ENCODE measurements around the gene SMAGP.
A peak's percentile ranks its signal among the peaks of the same experiment; 100 is the strongest.
"Not testable (repeated sequence)": the region's sequence is repeated elsewhere in the genome, so short reads cannot be mapped to it uniquely, and the experiment has no call there.

Gene SMAGP

DNA sequence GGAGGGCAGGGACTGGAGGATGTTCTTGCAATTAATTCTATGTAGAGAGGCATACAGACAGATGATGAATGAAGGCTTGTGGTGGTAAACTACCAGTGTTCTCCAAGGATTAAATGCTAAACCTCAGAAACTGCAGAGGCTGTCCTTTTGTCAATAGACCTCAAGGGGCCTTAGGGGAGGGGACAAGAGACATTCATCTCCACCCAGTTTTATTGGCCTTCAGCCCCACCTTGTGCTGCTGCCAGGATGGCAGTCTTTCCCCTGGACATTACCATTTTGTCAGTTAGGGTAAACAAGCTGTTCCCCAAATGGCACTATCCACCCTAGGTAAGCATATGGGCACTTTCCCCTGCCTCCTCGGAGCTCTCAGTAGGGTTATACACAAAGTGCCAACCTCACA is 4.9 kb upstream of the SMAGP start:
- CTCF ChIA-PET = interaction anchor here (0.7 to 1.7 kb wide), 4 partner anchors 11 to 57 kb away, joined by 3 to 4 read pairs (median 4); partner anchors contain the start of gene POU6F1
- DNase-seq (ENCODE audit: extremely low spot score) = no peak

DNA sequence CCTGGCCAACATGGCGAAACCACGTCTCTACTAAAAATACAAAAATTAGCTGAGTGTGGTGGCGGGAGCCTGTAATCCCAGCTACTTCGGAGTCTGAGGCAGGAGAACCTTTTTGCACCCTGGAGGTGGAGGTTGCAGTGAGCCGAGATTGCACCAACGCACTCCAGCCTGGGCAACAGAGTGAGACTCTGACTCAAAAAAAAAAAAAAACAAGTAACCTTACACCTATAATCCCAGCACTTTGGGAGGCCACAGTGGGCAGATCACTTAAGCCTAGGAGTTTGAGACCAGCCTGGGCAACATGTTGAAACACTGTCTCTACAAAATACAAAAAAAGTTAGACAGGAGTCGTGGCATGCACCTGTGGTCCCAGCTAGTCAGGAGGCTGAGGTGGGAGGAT is 2.6 kb upstream of the SMAGP start:
- DNase-seq (ENCODE audit: extremely low spot score); POLR2A ChIA-PET: not testable (repeated sequence)
- CTCF ChIA-PET = interaction anchor here (1.3 kb wide), 1 partner anchor 69 kb away, joined by 4 read pairs; no protein-coding TSS in a partner anchor

More for the DNA sequence above, 4.9 kb upstream of the SMAGP start:
- POLR2A ChIA-PET = no interaction called here
- TF ChIP-seq, protein P1, sequence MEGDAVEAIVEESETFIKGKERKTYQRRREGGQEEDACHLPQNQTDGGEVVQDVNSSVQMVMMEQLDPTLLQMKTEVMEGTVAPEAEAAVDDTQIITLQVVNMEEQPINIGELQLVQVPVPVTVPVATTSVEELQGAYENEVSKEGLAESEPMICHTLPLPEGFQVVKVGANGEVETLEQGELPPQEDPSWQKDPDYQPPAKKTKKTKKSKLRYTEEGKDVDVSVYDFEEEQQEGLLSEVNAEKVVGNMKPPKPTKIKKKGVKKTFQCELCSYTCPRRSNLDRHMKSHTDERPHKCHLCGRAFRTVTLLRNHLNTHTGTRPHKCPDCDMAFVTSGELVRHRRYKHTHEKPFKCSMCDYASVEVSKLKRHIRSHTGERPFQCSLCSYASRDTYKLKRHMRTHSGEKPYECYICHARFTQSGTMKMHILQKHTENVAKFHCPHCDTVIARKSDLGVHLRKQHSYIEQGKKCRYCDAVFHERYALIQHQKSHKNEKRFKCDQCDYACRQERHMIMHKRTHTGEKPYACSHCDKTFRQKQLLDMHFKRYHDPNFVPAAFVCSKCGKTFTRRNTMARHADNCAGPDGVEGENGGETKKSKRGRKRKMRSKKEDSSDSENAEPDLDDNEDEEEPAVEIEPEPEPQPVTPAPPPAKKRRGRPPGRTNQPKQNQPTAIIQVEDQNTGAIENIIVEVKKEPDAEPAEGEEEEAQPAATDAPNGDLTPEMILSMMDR (IDR thresholded peaks at IDR 0.05; ENCODE audit: control extremely low read depth, extremely low read depth, low read depth, missing control alignments) = no peak

DNA sequence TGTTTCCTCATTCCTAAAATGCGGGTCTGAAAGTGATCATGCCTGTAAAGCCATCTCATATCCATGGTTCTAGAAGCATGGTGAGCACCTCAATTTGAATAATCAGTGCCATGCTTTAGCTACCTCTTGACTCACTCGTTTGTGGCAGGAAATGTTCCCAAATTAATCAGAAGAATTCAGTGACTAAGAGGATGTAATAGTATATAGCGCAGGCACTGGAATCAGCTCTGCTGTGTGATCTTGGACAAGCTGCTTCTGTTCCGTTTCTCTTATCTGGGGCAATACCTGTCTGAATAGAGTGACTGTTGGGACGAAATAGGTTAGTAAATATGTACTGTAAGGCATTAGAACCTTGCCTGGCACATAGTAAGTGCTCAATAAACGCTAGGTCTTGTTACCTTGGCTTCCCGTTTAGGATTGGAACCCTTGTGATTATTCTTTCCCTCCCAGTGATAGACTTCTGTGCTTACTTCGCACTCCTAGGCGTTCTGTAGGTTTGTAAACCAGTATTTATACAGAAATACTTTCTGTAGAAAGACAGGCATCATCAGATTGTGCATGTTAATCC is 820 bp upstream of the SMAGP start:
- POLR2A ChIA-PET = no interaction called here
- no peak for DNase-seq (ENCODE audit: extremely low spot score)
- TF ChIP-seq, protein P1 (IDR thresholded peaks at IDR 0.05; ENCODE audit: control extremely low read depth, extremely low read depth, low read depth, missing control alignments) = no peak
- CTCF ChIA-PET = interaction anchor here (0.8 to 2.7 kb wide), 7 partner anchors 9 to 80 kb away, joined by 3 to 56 read pairs (median 4); partner anchors contain the start of gene POU6F1

DNA sequence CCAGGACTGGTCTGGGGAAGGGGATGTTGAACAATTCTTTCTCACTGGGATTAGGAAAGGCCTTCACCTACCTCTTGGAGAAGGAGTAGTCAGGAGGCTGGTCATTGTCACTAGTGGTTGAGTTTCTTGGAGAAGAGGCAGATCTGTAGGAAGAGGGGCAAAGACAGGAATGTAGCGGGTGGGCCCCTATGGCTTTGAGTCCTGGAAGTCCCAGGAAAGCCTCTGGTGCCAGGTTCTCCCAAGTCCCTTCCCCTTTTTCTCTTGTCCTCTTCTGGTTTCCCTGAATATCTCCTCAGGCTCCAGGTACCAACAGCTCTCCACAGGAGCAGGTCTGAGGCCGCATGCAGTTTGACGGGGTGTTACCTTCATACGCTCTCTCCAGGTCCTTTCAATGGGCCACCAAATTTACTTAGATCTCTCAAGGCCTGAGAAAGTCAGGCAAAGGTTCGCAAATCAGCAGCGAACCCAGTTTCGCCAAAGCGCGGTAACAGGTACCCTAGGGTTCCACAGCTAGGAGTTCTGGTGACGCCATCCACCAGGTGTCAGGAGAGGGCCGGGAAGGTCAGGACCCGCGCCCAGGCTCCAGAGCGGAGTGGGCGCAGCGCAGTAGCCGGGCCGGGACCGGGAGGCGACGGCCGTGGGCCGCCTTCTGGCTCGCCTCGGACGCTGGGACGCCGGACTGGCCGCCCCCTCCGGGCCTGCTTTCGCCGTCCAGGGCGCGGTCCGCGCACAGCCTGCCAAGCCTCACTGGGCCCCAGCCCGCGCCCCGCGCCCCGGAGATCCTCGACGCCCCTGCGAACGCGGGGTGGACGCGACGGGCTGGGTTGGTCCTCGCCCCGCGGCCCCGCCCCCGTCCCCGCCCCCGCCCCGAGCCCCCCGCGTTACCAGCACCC is 795 bp downstream of the SMAGP start:
- peak; percentile 45 for DNase-seq (ENCODE audit: extremely low spot score)
- ChIA-PET CTCF (interaction anchor here (0.6 to 2.7 kb wide), 10 partner anchors 21 to 100 kb away, joined by 3 to 56 read pairs (median 4); no protein-coding TSS in a partner anchor), POLR2A (interaction anchor here (0.7 to 1.4 kb wide), 2 partner anchors 29 to 289 kb away, joined by 3 read pairs; no protein-coding TSS in a partner anchor)
- TF ChIP-seq, protein P1 (IDR thresholded peaks at IDR 0.05; ENCODE audit: control extremely low read depth, extremely low read depth, low read depth, missing control alignments) = peak; percentile 53

DNA sequence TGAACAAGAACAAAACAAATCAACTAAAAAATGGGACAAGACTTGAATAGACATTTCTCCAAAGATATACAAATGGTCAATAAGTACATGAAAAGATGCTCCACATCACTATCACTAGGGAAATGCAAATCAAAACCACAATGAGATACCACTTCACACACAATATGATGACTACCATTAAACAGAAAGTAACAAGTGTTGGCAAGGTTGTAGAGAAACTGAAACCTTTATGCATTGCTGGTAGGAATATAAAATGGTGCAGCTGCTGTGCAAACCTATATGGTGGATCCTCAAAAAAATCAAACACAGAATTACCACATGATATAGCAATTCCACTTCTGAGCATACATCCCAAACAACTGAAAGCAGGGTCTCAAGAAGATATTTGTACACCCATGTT is 5.2 kb downstream of the SMAGP start:
- ChIA-PET POLR2A (no interaction called here), CTCF (interaction anchor here (2.2 kb wide), 1 partner anchor 12 kb away, joined by 7 read pairs; no protein-coding TSS in a partner anchor)
- no peak for DNase-seq (ENCODE audit: extremely low spot score)
- TF ChIP-seq, protein P1 (IDR thresholded peaks at IDR 0.05; ENCODE audit: control extremely low read depth, extremely low read depth, low read depth, missing control alignments) = no peak

DNA sequence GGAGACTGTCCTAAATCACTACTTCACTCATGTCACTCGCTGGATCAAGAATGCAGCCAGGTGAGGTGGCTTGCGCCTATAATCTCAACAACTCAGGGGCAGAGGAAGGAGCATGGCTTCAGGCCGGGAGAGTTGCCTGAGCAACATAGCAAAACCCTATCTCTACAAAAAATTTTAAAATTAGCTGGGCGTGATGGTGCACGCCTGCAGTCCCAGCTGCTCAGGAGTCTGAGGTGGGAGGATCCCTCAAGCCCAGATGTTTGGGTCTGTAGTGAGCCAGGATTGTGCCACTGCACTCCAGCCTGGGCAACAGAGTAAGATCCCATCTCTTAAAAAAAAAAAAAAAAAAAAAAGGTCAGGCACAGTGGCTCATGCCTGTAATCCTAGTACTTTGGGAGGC is 5.9 kb downstream of the SMAGP start:
- POLR2A ChIA-PET = no interaction called here
- CTCF ChIA-PET = interaction anchor here (1.0 to 5.8 kb wide), 5 partner anchors 11 to 78 kb away, joined by 3 to 35 read pairs (median 3); no protein-coding TSS in a partner anchor

More for the DNA sequence above, 5.9 kb downstream of the SMAGP start:
- DNase-seq (ENCODE audit: extremely low spot score) = no peak
- TF ChIP-seq, protein P1 (IDR thresholded peaks at IDR 0.05; ENCODE audit: control extremely low read depth, extremely low read depth, low read depth, missing control alignments) = no peak
